C4-2B (cell line): ENCODE data around the gene ACAN.

Experiments
- H3K27ac ChIP-seq: fragments of 450-650 bp; 2 replicates; pipeline ENCODE4 v1.5.1; 2017
- ZFX ChIP-seq: fragments of 450-650 bp; IDR thresholded peaks from 2 replicates; pipeline ENCODE4 v1.6.1; 2017
- TF ChIP-seq, protein P1 (sequence below): fragments of 450-650 bp; conservative IDR thresholded peaks from 2 replicates; pipeline ENCODE4 v1.5.1; 2017; ENCODE audit warnings: mild to moderate bottlenecking

The ACAN gene

GRCh38 chr15:88832820-88833730, 29.8 kb downstream of the ACAN start:
- TF ChIP-seq, protein P1, sequence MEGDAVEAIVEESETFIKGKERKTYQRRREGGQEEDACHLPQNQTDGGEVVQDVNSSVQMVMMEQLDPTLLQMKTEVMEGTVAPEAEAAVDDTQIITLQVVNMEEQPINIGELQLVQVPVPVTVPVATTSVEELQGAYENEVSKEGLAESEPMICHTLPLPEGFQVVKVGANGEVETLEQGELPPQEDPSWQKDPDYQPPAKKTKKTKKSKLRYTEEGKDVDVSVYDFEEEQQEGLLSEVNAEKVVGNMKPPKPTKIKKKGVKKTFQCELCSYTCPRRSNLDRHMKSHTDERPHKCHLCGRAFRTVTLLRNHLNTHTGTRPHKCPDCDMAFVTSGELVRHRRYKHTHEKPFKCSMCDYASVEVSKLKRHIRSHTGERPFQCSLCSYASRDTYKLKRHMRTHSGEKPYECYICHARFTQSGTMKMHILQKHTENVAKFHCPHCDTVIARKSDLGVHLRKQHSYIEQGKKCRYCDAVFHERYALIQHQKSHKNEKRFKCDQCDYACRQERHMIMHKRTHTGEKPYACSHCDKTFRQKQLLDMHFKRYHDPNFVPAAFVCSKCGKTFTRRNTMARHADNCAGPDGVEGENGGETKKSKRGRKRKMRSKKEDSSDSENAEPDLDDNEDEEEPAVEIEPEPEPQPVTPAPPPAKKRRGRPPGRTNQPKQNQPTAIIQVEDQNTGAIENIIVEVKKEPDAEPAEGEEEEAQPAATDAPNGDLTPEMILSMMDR, result no peak
- TF ChIP-seq ZFX, result no peak
- H3K27ac ChIP-seq, result no peak overlapping the region

DNA sequence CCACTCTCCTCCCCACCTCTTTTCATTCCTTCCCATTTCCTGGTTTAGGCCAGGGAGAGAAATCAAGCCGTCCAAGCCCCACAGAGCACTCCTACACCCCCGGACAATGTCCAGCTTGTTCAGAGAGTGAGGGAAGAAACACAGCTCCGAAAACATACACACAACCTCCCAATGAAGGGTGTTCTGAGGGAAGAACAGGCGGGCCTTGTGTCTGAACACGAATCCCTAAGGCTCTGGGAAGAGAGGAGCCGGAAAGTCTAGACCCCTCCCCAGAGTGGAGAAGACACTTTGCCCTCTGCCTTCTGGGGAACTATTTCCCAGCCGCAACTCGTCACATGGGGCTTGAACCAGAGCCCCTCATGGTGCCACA, 30.5 kb downstream of the ACAN start:
- TF ChIP-seq, protein P1, result no peak
- no peak for TF ChIP-seq ZFX
- H3K27ac ChIP-seq, result no peak overlapping the region

DNA sequence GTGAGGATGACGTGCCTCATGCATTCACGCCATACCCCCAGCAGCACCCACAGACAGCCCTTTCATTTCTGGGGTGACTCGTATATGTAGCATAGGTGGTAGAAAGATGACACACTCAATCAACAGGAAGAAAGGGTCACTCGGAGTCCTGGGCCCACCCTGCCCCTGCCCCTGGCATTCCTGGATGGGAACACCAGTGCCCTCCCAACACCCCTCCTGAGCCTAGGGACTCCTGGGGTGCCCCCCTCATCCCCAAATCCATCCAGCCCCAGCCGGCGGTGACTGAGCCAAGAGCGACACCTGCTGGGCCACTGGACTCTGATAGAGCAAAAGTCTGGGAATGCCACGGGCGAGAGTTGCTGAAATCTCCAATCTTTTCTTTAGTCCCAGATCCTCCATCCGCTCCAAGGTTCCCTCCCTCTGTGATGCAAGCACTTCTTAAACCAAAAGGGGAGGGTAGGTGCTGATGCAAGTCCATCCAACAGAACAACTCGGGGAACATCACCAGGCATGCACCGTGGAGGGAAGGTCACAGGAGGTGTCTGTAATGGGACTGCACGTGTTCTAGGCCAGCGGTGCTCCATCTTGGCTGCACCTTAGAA, 31.1 kb downstream of the ACAN start:
- no peak overlapping the region for H3K27ac ChIP-seq
- TF ChIP-seq, protein P1, result peak; percentile 86
- no peak for TF ChIP-seq ZFX

DNA sequence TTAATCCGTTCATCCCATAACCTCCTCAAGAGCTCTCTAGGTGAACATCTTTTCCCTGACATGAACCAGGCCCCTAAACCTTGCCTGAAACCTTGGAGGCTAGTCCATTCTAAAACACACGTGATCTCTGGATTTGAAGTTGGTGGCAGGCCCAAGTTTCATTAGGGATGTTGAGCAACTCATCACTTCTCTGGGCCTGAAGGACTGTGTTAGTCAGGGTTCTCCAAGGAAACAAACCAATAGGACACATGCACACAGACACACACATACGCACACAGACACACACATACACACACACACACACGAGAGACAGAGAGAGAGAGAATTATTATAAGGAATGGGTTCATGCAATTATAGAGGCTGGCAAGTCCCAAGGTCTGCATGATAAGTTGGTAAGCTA, 31.9 kb downstream of the ACAN start:
- H3K27ac ChIP-seq, result no peak overlapping the region
- no peak for TF ChIP-seq ZFX
- TF ChIP-seq, protein P1, result no peak

DNA sequence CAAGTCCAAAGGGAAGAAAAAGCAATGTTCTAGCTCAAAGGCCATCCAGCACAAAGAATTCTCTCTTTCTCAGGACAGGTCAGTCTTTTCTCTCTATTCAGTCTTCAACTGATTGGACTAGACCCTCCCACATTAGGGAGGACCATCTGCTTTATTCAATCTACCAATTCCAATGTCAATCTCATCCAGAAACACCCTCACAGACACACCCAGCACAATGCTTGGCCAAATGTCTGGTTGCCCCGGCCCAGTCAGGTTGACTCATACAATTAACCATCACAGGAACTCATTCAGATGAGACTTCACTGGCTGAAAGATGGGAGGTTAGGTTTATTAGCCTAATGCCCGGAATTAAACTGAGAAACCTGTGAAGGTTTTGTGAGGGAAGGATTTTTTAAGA, 32.4 kb downstream of the ACAN start:
- TF ChIP-seq, protein P1, result no peak
- TF ChIP-seq ZFX, result no peak
- H3K27ac ChIP-seq, result no peak overlapping the region

DNA sequence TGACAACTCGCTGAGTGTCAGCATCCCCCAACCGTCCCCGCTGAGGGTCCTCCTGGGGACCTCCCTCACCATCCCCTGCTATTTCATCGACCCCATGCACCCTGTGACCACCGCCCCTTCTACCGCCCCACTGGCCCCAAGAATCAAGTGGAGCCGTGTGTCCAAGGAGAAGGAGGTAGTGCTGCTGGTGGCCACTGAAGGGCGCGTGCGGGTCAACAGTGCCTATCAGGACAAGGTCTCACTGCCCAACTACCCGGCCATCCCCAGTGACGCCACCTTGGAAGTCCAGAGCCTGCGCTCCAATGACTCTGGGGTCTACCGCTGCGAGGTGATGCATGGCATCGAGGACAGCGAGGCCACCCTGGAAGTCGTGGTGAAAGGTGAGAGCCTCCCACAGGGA, 35.4 kb downstream of the ACAN start:
- TF ChIP-seq, protein P1, result no peak
- no peak for TF ChIP-seq ZFX
- H3K27ac ChIP-seq, result no peak overlapping the region

DNA sequence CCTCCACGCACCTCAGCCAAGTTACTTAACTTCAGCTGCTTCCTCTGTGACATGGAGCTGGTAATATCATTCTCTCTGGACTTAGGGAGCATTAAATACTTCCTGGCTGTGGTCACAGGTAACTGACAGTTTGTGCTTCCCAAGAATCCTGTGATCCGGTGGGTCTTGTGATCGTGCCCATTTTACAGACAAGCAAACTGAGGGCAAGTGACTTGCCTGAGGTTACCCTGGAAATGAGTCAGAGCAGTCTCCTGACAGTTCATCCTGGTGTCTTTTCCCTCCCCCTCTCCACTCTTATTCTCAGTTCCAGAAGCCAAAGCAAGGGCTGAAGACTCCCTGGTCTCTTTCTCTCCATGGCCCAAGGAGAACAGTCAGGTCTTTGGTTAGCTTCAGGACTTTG, 35.9 kb downstream of the ACAN start:
- H3K27ac ChIP-seq, result no peak overlapping the region
- no peak for TF ChIP-seq ZFX
- TF ChIP-seq, protein P1, result no peak
